ENCODE results near the gene MSRB3.

- TF ChIP-seq, protein P1, sequence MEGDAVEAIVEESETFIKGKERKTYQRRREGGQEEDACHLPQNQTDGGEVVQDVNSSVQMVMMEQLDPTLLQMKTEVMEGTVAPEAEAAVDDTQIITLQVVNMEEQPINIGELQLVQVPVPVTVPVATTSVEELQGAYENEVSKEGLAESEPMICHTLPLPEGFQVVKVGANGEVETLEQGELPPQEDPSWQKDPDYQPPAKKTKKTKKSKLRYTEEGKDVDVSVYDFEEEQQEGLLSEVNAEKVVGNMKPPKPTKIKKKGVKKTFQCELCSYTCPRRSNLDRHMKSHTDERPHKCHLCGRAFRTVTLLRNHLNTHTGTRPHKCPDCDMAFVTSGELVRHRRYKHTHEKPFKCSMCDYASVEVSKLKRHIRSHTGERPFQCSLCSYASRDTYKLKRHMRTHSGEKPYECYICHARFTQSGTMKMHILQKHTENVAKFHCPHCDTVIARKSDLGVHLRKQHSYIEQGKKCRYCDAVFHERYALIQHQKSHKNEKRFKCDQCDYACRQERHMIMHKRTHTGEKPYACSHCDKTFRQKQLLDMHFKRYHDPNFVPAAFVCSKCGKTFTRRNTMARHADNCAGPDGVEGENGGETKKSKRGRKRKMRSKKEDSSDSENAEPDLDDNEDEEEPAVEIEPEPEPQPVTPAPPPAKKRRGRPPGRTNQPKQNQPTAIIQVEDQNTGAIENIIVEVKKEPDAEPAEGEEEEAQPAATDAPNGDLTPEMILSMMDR (IDR thresholded peaks at IDR 0.05; ENCODE audit: control extremely low read depth in 1 of 3, insufficient read depth in 1 of 3, low read depth in 1 of 3, low read length in 3 of 3), result no peak
- TF ChIP-seq POLR2AphosphoS5 (IDR thresholded peaks at IDR 0.05; ENCODE audit: low read depth, low read length) (no peak), GTF2F1 (IDR thresholded peaks at IDR 0.05; ENCODE audit: borderline replicate concordance, low read depth, low read length) (no peak)
These were observed 4.4 kb downstream of the MSRB3 start for GRCh38 chr12:65282840-65283239.
